K562 (cell line): ENCODE measurements around the gene DENND10. TPM values are rescaled to one million over a fixed set of nuclear protein-coding genes. Genes with fewer than 3 reads are reported as not detected.

ENCODE experiments used
- ARID2 ChIP-seq: fragments of 450-650 bp; IDR thresholded peaks from 2 replicates; pipeline ENCODE4 v1.6.1; 2017; ENCODE audit warnings: antibody characterized with exemption, mild to moderate bottlenecking
- CAMTA2 ChIP-seq: fragments of 250-450 bp; sonication (Bioruptor Pico); conservative IDR thresholded peaks from 2 replicates; pipeline ENCODE4 v1.5.1; 2022
- KLF1 ChIP-seq: fragments of 450-650 bp; IDR thresholded peaks from 2 replicates; pipeline ENCODE4 v1.6.1; 2016; ENCODE audit warnings: missing genetic modification characterization, missing compliant biosample characterization
- RNF219 ChIP-seq: fragments of 250-450 bp; sonication (Bioruptor Pico); IDR thresholded peaks from 2 replicates; pipeline ENCODE4 v1.5.0; 2022; ENCODE audit warnings: mild to moderate bottlenecking
- ZNF140 ChIP-seq: fragments of 250-450 bp; sonication (Bioruptor Pico); IDR thresholded peaks from 2 replicates; pipeline ENCODE4 v1.8.0; 2021; ENCODE audit warnings: moderate library complexity, mild to moderate bottlenecking, inconsistent platforms
- polyA plus RNA-seq, 8 experiments: library from polyadenylated mRNA; depleted of rRNA in 4 of 8; stranded (reverse) in 5 of 8; unstranded in 3 of 8; fragments of >200 nt; fragmentation: Nextera tagmentation in 2 of 8; fragmentation: Illumina TruSeq in 1 of 8; extraction: Ambion mirVana in 2 of 8; extraction: Trizol in 1 of 8; gene quantifications; 2 replicates each; pipeline versions ENCODE4 v1.2.1 to v1.2.3, GENCODE V29; 2011 to 2014; ENCODE audit warnings: inconsistent platforms in 1 of 8, missing spikeins in 1 of 8
- total RNA-seq, 7 experiments: library from RNA; depleted of rRNA in 6 of 7; stranded (reverse); fragments of >200 nt in 6 of 7; fragmentation: Illumina TruSeq in 2 of 7; extraction: Trizol in 2 of 7; gene quantifications; 2 replicates each; pipeline versions ENCODE4 v1.2.1 to v1.2.3, GENCODE V29; 2011 to 2021; ENCODE audit warnings: low replicate concordance in 1 of 7
- TF ChIP-seq, protein P1 (sequence below), 2 experiments: fragments of 450-650 bp; IDR thresholded peaks; 2 replicates each; pipeline ENCODE4 v1.6.1; 2016; ENCODE audit warnings: mild to moderate bottlenecking in 2 of 2, borderline replicate concordance in 1 of 2, low read depth in 1 of 2, moderate library complexity in 1 of 2
- TF ChIP-seq, protein P2 (sequence below), 2 experiments: fragments of 450-650 bp; formaldehyde crosslinking in 1 of 2; IDR thresholded peaks; 2 replicates each; pipeline versions ENCODE4 v1.4.0 to v1.6.1; 2014 to 2020; ENCODE audit warnings: mild to moderate bottlenecking in 2 of 2, borderline replicate concordance in 1 of 2, low read depth in 1 of 2

DENND10 gene
- total and polyA plus RNA-seq, 9 of the 15 experiments (the other 6 are each of a cell fraction or from before 2014, with no cell fraction given) = 9.4 to 20.0 (median 12.5) TPM

DNA sequence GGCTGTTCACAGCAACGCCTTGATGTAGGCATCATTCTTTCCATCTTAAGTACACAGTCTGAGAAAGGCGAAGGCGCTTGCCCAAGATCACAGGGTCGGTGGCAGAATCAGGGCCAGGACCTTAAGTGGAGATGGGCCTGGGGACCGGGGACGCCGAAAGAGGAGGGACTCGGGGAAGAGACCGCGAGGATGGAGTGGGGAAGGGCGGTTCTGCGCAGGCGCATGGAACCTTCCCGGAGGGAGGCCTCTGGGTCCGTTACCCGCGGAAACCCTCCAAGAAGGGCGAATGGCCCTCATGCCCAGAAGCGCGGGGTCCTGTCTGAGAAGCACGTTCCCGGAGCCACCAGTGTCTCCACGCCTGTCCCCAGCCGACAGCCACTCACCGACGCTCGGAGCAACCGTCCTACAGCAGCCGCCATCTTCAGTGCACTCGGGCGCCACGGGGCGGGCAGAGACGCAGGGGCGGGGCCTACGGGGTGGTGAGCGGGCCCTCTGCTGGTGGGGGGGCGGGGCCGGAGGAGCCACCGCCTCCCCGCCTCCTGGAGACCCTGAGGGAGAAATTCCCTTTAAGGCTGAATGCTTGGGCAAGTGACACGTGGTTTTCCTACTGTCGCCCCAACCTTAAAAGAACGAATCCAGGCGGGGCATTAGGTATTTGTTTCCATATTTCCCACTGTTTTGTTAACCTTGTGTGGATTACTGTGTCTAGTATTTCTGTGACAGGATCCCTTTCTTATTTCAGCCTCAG is 74.6 kb downstream of the DENND10 start, which contains the start of gene PRDX3 (continued):
- TF ChIP-seq, protein P1, sequence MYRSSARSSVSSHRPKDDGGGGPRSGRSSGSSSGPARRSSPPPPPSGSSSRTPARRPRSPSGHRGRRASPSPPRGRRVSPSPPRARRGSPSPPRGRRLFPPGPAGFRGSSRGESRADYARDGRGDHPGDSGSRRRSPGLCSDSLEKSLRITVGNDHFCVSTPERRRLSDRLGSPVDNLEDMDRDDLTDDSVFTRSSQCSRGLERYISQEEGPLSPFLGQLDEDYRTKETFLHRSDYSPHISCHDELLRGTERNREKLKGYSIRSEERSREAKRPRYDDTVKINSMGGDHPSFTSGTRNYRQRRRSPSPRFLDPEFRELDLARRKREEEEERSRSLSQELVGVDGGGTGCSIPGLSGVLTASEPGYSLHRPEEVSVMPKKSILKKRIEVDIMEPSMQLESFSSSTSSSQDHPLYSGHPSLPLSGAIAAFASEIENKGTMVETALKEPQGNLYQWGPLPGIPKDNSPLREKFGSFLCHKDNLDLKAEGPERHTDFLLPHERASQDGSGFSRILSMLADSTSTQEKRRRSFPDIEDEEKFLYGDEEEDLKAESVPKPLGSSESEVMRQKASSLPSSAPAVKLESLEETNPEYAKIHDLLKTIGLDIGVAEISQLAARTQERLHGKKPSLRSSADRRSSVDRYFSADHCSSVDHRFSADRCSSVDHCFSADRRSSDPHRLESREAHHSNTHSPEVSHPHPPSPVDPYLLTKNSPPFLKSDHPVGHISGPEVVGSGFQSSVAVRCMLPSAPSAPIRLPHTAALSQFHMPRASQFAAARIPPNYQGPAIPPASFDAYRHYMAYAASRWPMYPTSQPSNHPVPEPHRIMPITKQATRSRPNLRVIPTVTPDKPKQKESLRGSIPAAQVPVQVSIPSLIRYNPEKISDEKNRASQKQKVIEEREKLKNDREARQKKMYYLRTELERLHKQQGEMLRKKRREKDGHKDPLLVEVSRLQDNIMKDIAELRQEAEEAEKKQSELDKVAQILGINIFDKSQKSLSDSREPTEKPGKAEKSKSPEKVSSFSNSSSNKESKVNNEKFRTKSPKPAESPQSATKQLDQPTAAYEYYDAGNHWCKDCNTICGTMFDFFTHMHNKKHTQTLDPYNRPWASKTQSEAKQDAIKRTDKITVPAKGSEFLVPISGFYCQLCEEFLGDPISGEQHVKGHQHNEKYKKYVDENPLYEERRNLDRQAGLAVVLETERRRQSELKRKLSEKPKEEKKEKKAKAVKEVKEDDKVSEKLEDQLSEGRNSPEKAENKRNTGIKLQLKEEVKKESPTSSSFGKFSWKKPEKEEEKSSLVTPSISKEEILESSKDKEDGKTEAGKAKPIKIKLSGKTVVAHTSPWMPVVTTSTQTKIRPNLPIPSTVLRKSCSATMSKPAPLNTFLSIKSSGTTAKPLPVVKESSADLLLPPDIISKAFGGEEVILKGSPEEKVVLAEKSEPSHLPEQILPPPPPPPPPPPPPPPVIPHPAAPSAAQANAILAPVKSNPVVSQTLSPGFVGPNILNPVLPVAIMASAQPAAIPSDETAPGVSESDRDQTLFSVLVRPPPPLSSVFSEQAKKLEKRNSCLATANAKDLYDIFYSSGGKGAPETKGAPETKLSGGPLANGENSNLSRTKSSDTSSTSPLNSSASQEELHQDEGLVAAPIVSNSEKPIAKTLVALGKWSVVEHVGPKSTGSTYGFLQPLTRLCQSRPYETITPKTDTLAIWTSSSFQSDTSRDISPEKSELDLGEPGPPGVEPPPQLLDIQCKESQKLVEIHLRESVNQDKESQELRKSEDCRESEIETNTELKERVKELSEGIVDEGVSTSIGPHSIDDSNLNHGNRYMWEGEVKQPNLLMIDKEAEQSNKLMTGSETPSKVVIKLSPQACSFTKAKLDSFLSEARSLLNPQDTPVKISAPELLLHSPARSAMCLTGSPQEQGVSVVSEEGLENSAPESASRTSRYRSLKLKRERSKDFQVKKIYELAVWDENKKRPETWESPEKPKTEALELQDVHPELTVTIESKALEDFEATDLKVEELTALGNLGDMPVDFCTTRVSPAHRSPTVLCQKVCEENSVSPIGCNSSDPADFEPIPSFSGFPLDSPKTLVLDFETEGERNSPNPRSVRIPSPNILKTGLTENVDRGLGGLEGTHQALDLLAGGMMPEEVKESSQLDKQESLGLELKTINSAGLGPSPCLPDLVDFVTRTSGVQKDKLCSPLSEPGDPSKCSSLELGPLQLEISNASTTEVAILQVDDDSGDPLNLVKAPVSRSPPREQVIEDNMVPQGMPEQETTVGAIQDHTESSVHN (IDR thresholded peaks at IDR 0.05; ENCODE audit: borderline replicate concordance in 1 of 2, low read depth in 1 of 2) = no peak
- TF ChIP-seq RNF219 (CRISPR knock-in tag) (no peak), ARID2 (no peak), CAMTA2 (CRISPR knock-in tag) (no peak), KLF1 (tag) (no peak), ZNF140 (CRISPR knock-in tag) (no peak)
- TF ChIP-seq, protein P2, sequence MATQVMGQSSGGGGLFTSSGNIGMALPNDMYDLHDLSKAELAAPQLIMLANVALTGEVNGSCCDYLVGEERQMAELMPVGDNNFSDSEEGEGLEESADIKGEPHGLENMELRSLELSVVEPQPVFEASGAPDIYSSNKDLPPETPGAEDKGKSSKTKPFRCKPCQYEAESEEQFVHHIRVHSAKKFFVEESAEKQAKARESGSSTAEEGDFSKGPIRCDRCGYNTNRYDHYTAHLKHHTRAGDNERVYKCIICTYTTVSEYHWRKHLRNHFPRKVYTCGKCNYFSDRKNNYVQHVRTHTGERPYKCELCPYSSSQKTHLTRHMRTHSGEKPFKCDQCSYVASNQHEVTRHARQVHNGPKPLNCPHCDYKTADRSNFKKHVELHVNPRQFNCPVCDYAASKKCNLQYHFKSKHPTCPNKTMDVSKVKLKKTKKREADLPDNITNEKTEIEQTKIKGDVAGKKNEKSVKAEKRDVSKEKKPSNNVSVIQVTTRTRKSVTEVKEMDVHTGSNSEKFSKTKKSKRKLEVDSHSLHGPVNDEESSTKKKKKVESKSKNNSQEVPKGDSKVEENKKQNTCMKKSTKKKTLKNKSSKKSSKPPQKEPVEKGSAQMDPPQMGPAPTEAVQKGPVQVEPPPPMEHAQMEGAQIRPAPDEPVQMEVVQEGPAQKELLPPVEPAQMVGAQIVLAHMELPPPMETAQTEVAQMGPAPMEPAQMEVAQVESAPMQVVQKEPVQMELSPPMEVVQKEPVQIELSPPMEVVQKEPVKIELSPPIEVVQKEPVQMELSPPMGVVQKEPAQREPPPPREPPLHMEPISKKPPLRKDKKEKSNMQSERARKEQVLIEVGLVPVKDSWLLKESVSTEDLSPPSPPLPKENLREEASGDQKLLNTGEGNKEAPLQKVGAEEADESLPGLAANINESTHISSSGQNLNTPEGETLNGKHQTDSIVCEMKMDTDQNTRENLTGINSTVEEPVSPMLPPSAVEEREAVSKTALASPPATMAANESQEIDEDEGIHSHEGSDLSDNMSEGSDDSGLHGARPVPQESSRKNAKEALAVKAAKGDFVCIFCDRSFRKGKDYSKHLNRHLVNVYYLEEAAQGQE (IDR thresholded peaks at IDR 0.05; ENCODE audit: borderline replicate concordance) = no peak
- TF ChIP-seq, protein P2 (CRISPR knock-in tag; IDR thresholded peaks at IDR 0.05; ENCODE audit: low read depth) = peak; percentile 33; the same call in 1 of the 2 replicates
